ENCODE results near the gene ZNF555.

GRCh38 chr19:2808129-2808941 is 32.9 kb upstream of the ZNF555 start:
- TF ChIP-seq, protein P1, sequence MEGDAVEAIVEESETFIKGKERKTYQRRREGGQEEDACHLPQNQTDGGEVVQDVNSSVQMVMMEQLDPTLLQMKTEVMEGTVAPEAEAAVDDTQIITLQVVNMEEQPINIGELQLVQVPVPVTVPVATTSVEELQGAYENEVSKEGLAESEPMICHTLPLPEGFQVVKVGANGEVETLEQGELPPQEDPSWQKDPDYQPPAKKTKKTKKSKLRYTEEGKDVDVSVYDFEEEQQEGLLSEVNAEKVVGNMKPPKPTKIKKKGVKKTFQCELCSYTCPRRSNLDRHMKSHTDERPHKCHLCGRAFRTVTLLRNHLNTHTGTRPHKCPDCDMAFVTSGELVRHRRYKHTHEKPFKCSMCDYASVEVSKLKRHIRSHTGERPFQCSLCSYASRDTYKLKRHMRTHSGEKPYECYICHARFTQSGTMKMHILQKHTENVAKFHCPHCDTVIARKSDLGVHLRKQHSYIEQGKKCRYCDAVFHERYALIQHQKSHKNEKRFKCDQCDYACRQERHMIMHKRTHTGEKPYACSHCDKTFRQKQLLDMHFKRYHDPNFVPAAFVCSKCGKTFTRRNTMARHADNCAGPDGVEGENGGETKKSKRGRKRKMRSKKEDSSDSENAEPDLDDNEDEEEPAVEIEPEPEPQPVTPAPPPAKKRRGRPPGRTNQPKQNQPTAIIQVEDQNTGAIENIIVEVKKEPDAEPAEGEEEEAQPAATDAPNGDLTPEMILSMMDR (IDR thresholded peaks at IDR 0.05) = no peak
- TF ChIP-seq EZH2phosphoT487 (IDR thresholded peaks at IDR 0.05) = no peak

Measured in neural progenitor cell (in vitro differentiated cells).